ENCODE results near the gene ARID3C. TPM values are rescaled to one million over a fixed set of nuclear protein-coding genes. Genes with fewer than 3 reads are reported as not detected.

Gene ARID3C
- total and polyA plus RNA-seq, 4 experiments from 2014 or later = not detected

GRCh38 chr9:34637356-34638137, 8.7 kb upstream of the ARID3C start, which contains the start of gene SIGMAR1:
Gene SIGMAR1 (minus strand): TSS chr9:34637787. CDS start chr9:34637697, 90 bp downstream.
- Histone ChIP-seq H3K27me3 (ENCODE audit: insufficient read depth, low read length) (no peaks in the 10 kb centered on the region), H3K4me3 (ENCODE audit: low read length in 2 of 2) (peak within 1 kb of the TSS; percentile 74 to 84), H3K9me3 (ENCODE audit: control insufficient read depth in 1 of 2, low read length in 2 of 2) (no peaks in the 10 kb centered on the region), H3K36me3 (ENCODE audit: insufficient read depth, low read length) (no peaks in the 10 kb centered on the region), H3K4me1 (ENCODE audit: insufficient read depth, low read length) (peaks cover 38% of the 10 kb centered on the region), H3K27ac (ENCODE audit: low read depth, low read length) (peak within 1 kb of the TSS; percentile 78)
- Mint-ChIP-seq H3K27ac (peak within 1 kb of the TSS; percentile 93 to 97 (median 95)), H3K27me3 (no peaks in the 10 kb centered on the region), H3K4me3 (peak within 1 kb of the TSS; percentile 87 to 92 (median 91)), H3K36me3 (peaks cover 6 to 13% of the 10 kb centered on the region in 2 donors), H3K4me1 (peaks cover 22 to 51% (median 34%) of the 10 kb centered on the region in 4 donors), H3K9me3 (no peaks in the 10 kb centered on the region)
- intact Hi-C loops (cut with micrococcal nuclease) = loop anchor here (1.0 to 5.0 kb wide), 5 partner anchors 9 to 260 kb away; partner anchors contain the start of genes GALT and MYORG
- ChIA-PET POLR2A (ENCODE audit: partially characterized antibody) (interaction anchor here (0.6 to 22.1 kb wide), 21 partner anchors 8 to 458 kb away, joined by 3 to 484 read pairs (median 6); partner anchors contain the start of genes ARID3C, CCL27, DCTN3 and DNAI1), CTCF (ENCODE audit: partially characterized antibody) (interaction anchor here (0.6 to 10.5 kb wide), 14 partner anchors 9 to 830 kb away, joined by 3 to 235 read pairs (median 10); partner anchors contain the start of genes ARID3C, CCL27, DCTN3 and GALT)
- peak; percentile 91 to 97 (median 94) for DNase-seq

GRCh38 chr9:34636791-34637355, 8.0 kb upstream of the ARID3C start:
- H3K27me3 ChIP-seq (ENCODE audit: insufficient read depth, low read length) = no peaks in the 10 kb centered on the region
- DNase-seq = no peak
- Mint-ChIP-seq H3K4me3 (peak overlapping the region; percentile 87 to 92 (median 91)), H3K27ac (peak overlapping the region; percentile 73 to 96 (median 91)), H3K4me1 (peaks cover 22 to 55% (median 34%) of the 10 kb centered on the region in 4 donors), H3K36me3 (peaks cover 6 to 13% of the 10 kb centered on the region in 2 donors), H3K27me3 (no peaks in the 10 kb centered on the region), H3K9me3 (no peaks in the 10 kb centered on the region)
- ChIA-PET POLR2A (ENCODE audit: partially characterized antibody) (interaction anchor here (0.9 to 22.1 kb wide), 17 partner anchors 8 to 457 kb away, joined by 3 to 484 read pairs (median 8); partner anchors contain the start of genes ARID3C, CCL27, DCTN3 and DNAI1), CTCF (ENCODE audit: partially characterized antibody) (interaction anchor here (0.7 to 10.5 kb wide), 11 partner anchors 9 to 222 kb away, joined by 3 to 235 read pairs (median 16); partner anchors contain the start of genes ARID3C, CCL27, DCTN3 and GALT)
- peaks cover 38% of the 10 kb centered on the region for H3K4me1 ChIP-seq (ENCODE audit: insufficient read depth, low read length)
- H3K9me3 ChIP-seq (ENCODE audit: control insufficient read depth in 1 of 2, low read length in 2 of 2) = no peaks in the 10 kb centered on the region
- peak overlapping the region; percentile 78 for H3K27ac ChIP-seq (ENCODE audit: low read depth, low read length)
- intact Hi-C loops (cut with micrococcal nuclease) = loop anchor here (1.0 to 5.0 kb wide), 5 partner anchors 9 to 260 kb away; partner anchors contain the start of genes GALT and MYORG
- H3K4me3 ChIP-seq (ENCODE audit: low read length in 2 of 2) = peak overlapping the region; percentile 47 to 74
- no peaks in the 10 kb centered on the region for H3K36me3 ChIP-seq (ENCODE audit: insufficient read depth, low read length)

- peak overlapping the region in 4 of 7 donors; percentile 18 to 77 (median 66) for H3K27ac Mint-ChIP-seq
- Histone ChIP-seq H3K4me1 (ENCODE audit: insufficient read depth, low read length) (peaks cover 38% of the 10 kb centered on the region), H3K27ac (ENCODE audit: low read depth, low read length) (no peak overlapping the region), H3K36me3 (ENCODE audit: insufficient read depth, low read length) (no peaks in the 10 kb centered on the region), H3K9me3 (ENCODE audit: control insufficient read depth in 1 of 2, low read length in 2 of 2) (no peaks in the 10 kb centered on the region), H3K27me3 (ENCODE audit: insufficient read depth, low read length) (no peaks in the 10 kb centered on the region), H3K4me3 (ENCODE audit: low read length in 2 of 2) (no peak overlapping the region)
- POLR2A ChIA-PET (ENCODE audit: partially characterized antibody) = interaction anchor here (2.7 to 22.1 kb wide), 5 partner anchors 10 to 24 kb away, joined by 12 to 484 read pairs (median 106); partner anchors contain the start of genes CCL27, DCTN3, GALT and IL11RA
- no peak for DNase-seq
- H3K36me3 Mint-ChIP-seq = peaks cover 6 to 13% of the 10 kb centered on the region in 2 donors
- no peaks in the 10 kb centered on the region for H3K9me3 Mint-ChIP-seq
- peaks cover 22 to 55% (median 34%) of the 10 kb centered on the region in 4 donors for H3K4me1 Mint-ChIP-seq
- H3K27me3 Mint-ChIP-seq = no peaks in the 10 kb centered on the region
- CTCF ChIA-PET (ENCODE audit: partially characterized antibody) = interaction anchor here (0.8 to 10.5 kb wide), 12 partner anchors 11 to 257 kb away, joined by 3 to 235 read pairs (median 20); partner anchors contain the start of genes CCL27, DCTN3, GALT and RPP25L
- H3K4me3 Mint-ChIP-seq = peak overlapping the region; percentile 8 to 81 (median 58)
- intact Hi-C loops (cut with micrococcal nuclease) = loop anchor here (5.0 kb wide), 2 partner anchors 33 to 258 kb away; partner anchors contain the start of gene MYORG
These were observed 6.7 kb upstream of the ARID3C start for GRCh38 chr9:34635556-34635955.

GRCh38 chr9:34634551-34635248, 5.8 kb upstream of the ARID3C start:
- Mint-ChIP-seq H3K9me3 (peaks cover 0 to 2% (median 0%) of the 10 kb centered on the region in 8 donors), H3K4me1 (peaks cover 22 to 63% (median 38%) of the 10 kb centered on the region in 4 donors), H3K36me3 (peaks cover 6 to 13% of the 10 kb centered on the region in 2 donors), H3K4me3 (peak overlapping the region in 1 of 8 donors; percentile 47), H3K27me3 (no peaks in the 10 kb centered on the region), H3K27ac (peak overlapping the region in 3 of 7 donors; percentile 4 to 53 (median 27))
- Histone ChIP-seq H3K4me3 (ENCODE audit: low read length in 2 of 2) (no peak overlapping the region), H3K9me3 (ENCODE audit: control insufficient read depth in 1 of 2, low read length in 2 of 2) (no peaks in the 10 kb centered on the region), H3K36me3 (ENCODE audit: insufficient read depth, low read length) (no peaks in the 10 kb centered on the region), H3K27me3 (ENCODE audit: insufficient read depth, low read length) (no peaks in the 10 kb centered on the region), H3K27ac (ENCODE audit: low read depth, low read length) (no peak overlapping the region), H3K4me1 (ENCODE audit: insufficient read depth, low read length) (peaks cover 38% of the 10 kb centered on the region)
- no peak for DNase-seq
- ChIA-PET POLR2A (ENCODE audit: partially characterized antibody) (interaction anchor here (1.6 to 22.1 kb wide), 6 partner anchors 12 to 25 kb away, joined by 6 to 484 read pairs (median 72); partner anchors contain the start of genes CCL27, DCTN3, GALT and IL11RA), CTCF (ENCODE audit: partially characterized antibody) (interaction anchor here (0.6 to 10.5 kb wide), 29 partner anchors 9 to 238 kb away, joined by 3 to 235 read pairs (median 5); partner anchors contain the start of genes CCL27, DCTN3, GALT and RPP25L)
- intact Hi-C loops (cut with micrococcal nuclease) = loop anchor here (1.0 to 5.0 kb wide), 8 partner anchors 22 to 257 kb away; partner anchors contain the start of genes DNAI1, ENHO, FAM219A and MYORG

GRCh38 chr9:34633851-34634550, 5.1 kb upstream of the ARID3C start:
- H3K4me3 Mint-ChIP-seq = peak overlapping the region in 3 of 8 donors; percentile 64 to 67 (median 64)
- CTCF ChIA-PET (ENCODE audit: partially characterized antibody) = interaction anchor here (0.6 to 10.5 kb wide), 28 partner anchors 9 to 237 kb away, joined by 3 to 235 read pairs (median 6); partner anchors contain the start of genes CCL27, DCTN3, GALT and RPP25L

More at GRCh38 chr9:34633851-34634550, 5.1 kb upstream of the ARID3C start:
- Mint-ChIP-seq H3K4me1 (peaks cover 26 to 70% (median 40%) of the 10 kb centered on the region in 4 donors), H3K27me3 (peaks cover 4 to 5% of the 10 kb centered on the region in 2 donors), H3K36me3 (peaks cover 6 to 13% of the 10 kb centered on the region in 2 donors), H3K27ac (peak overlapping the region in 4 of 7 donors; percentile 57 to 74 (median 58)), H3K9me3 (peaks cover 0 to 2% (median 0%) of the 10 kb centered on the region in 8 donors)
- H3K27me3 ChIP-seq (ENCODE audit: insufficient read depth, low read length) = peaks cover 5% of the 10 kb centered on the region
- DNase-seq = peak; percentile 69 to 78 (median 73)
- H3K4me1 ChIP-seq (ENCODE audit: insufficient read depth, low read length) = peaks cover 43% of the 10 kb centered on the region
- H3K36me3 ChIP-seq (ENCODE audit: insufficient read depth, low read length) = no peaks in the 10 kb centered on the region
- intact Hi-C loops (cut with micrococcal nuclease) = loop anchor here (1.0 to 5.0 kb wide), 6 partner anchors 22 to 197 kb away; partner anchors contain the start of genes DNAI1, ENHO, FAM219A and RPP25L
- POLR2A ChIA-PET (ENCODE audit: partially characterized antibody) = interaction anchor here (1.0 to 22.1 kb wide), 7 partner anchors 11 to 26 kb away, joined by 4 to 484 read pairs (median 39); partner anchors contain the start of genes CCL27, DCTN3, GALT and IL11RA
- no peak overlapping the region for H3K4me3 ChIP-seq (ENCODE audit: low read length in 2 of 2)
- H3K27ac ChIP-seq (ENCODE audit: low read depth, low read length) = no peak overlapping the region
- H3K9me3 ChIP-seq (ENCODE audit: control insufficient read depth in 1 of 2, low read length in 2 of 2) = no peaks in the 10 kb centered on the region

All from CD4-positive, alpha-beta memory T cell (primary cell).